Mesothelial cell of epicardium (in vitro differentiated cells): ENCODE data around the gene TRAIP. TPM values are rescaled to one million over a fixed set of nuclear protein-coding genes. Genes with fewer than 3 reads are reported as not detected.
A peak's percentile ranks its signal among the peaks of the same experiment; 100 is the strongest.

Experiments used
- DNase-seq, 2 experiments: peaks; one replicate each; pipeline ENCODE4 v3.0.0; 2021; ENCODE audit warnings: low spot score in 2 of 2; ENCODE audit not compliant: unreplicated experiment in 2 of 2
- H3K27ac Mint-ChIP-seq: 2 replicates; pipeline ENCODE4 v1.8.0; 2021; ENCODE audit warnings: mixed read lengths
- H3K27me3 Mint-ChIP-seq: 2 replicates; pipeline ENCODE4 v1.8.0; 2021; ENCODE audit warnings: low read depth, mixed read lengths
- H3K36me3 Mint-ChIP-seq: 2 replicates; pipeline ENCODE4 v1.8.0; 2021; ENCODE audit warnings: mixed read lengths
- H3K4me1 Mint-ChIP-seq: 2 replicates; pipeline ENCODE4 v1.8.0; 2021; ENCODE audit warnings: mixed read lengths
- H3K4me3 Mint-ChIP-seq: 2 replicates; pipeline ENCODE4 v1.8.0; 2021; ENCODE audit warnings: mild to moderate bottlenecking, moderate library complexity, mixed read lengths
- H3K9me3 Mint-ChIP-seq: 2 replicates; pipeline ENCODE4 v1.8.0; 2021; ENCODE audit warnings: mixed read lengths
- total RNA-seq: library from RNA; stranded (reverse); gene quantifications from 3 replicates; pipeline ENCODE4 v1.2.1, GENCODE V29; 2021
- TF ChIP-seq, protein P1 (sequence below): fragments of 200-600 bp; sonication (generic); IDR thresholded peaks from one replicate; pipeline ENCODE4 v1.5.0; 2021; ENCODE audit warnings: antibody characterized with exemption; ENCODE audit not compliant: unreplicated experiment

Gene TRAIP
- total RNA-seq, 1 donor from 2014 or later = 10.4 TPM

GRCh38 chr3:49867871-49868321 is 11.5 kb upstream of the TRAIP start:
- H3K4me3 Mint-ChIP-seq = no peak overlapping the region
- DNase-seq = peak in 1 of 2 experiments; percentile 62
- no peaks in the 10 kb centered on the region for H3K4me1 Mint-ChIP-seq
- peaks cover 88% of the 10 kb centered on the region for H3K27me3 Mint-ChIP-seq
- H3K36me3 Mint-ChIP-seq = no peaks in the 10 kb centered on the region
- TF ChIP-seq, protein P1, sequence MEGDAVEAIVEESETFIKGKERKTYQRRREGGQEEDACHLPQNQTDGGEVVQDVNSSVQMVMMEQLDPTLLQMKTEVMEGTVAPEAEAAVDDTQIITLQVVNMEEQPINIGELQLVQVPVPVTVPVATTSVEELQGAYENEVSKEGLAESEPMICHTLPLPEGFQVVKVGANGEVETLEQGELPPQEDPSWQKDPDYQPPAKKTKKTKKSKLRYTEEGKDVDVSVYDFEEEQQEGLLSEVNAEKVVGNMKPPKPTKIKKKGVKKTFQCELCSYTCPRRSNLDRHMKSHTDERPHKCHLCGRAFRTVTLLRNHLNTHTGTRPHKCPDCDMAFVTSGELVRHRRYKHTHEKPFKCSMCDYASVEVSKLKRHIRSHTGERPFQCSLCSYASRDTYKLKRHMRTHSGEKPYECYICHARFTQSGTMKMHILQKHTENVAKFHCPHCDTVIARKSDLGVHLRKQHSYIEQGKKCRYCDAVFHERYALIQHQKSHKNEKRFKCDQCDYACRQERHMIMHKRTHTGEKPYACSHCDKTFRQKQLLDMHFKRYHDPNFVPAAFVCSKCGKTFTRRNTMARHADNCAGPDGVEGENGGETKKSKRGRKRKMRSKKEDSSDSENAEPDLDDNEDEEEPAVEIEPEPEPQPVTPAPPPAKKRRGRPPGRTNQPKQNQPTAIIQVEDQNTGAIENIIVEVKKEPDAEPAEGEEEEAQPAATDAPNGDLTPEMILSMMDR = no peak
- H3K27ac Mint-ChIP-seq = no peak overlapping the region
- no peaks in the 10 kb centered on the region for H3K9me3 Mint-ChIP-seq

- H3K4me3 Mint-ChIP-seq = no peak overlapping the region
- DNase-seq = no peak
- peaks cover 91% of the 10 kb centered on the region for H3K27me3 Mint-ChIP-seq
- H3K9me3 Mint-ChIP-seq = no peaks in the 10 kb centered on the region
- H3K4me1 Mint-ChIP-seq = no peaks in the 10 kb centered on the region
- no peaks in the 10 kb centered on the region for H3K36me3 Mint-ChIP-seq
- no peak overlapping the region for H3K27ac Mint-ChIP-seq
- TF ChIP-seq, protein P1 = no peak
Measured at GRCh38 chr3:49867400-49867799, 11.0 kb upstream of the TRAIP start.

- Mint-ChIP-seq H3K36me3 (no peaks in the 10 kb centered on the region), H3K9me3 (no peaks in the 10 kb centered on the region), H3K4me3 (no peak overlapping the region), H3K27ac (no peak overlapping the region), H3K27me3 (peaks cover 78% of the 10 kb centered on the region), H3K4me1 (no peaks in the 10 kb centered on the region)
- TF ChIP-seq, protein P1 = no peak
- no peak for DNase-seq
Measured at GRCh38 chr3:49865198-49865784, 8.9 kb upstream of the TRAIP start.

DNA sequence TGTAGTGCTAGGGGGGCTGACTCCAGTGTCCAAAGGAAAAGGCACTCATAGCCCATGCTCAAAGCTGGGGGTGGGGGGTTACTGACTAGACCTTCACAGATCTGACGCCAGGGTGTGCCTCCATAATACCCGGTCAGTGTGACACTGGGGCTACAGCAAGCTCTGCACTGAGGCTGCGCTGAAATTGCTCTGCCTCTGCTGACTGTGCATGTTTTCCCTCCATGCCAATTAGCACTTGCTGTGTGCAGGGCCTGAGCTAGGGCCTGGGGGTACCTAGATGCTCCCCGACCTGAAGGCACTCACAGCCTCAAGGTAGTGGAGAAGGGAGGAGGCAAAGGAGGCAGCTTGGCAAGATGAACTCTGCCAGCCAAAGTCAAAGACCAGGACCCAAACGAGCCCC is 8.1 kb upstream of the TRAIP start:
- Mint-ChIP-seq H3K27ac (no peak overlapping the region), H3K9me3 (no peaks in the 10 kb centered on the region), H3K27me3 (peaks cover 73% of the 10 kb centered on the region), H3K36me3 (no peaks in the 10 kb centered on the region), H3K4me1 (no peaks in the 10 kb centered on the region), H3K4me3 (no peak overlapping the region)
- no peak for DNase-seq
- TF ChIP-seq, protein P1 = no peak

GRCh38 chr3:49859576-49860305 is 3.4 kb upstream of the TRAIP start:
- H3K4me1 Mint-ChIP-seq = peaks cover 13% of the 10 kb centered on the region
- TF ChIP-seq, protein P1 = no peak
- H3K27ac Mint-ChIP-seq = no peak overlapping the region
- H3K27me3 Mint-ChIP-seq = peaks cover 29% of the 10 kb centered on the region
- H3K4me3 Mint-ChIP-seq = no peak overlapping the region
- no peaks in the 10 kb centered on the region for H3K36me3 Mint-ChIP-seq
- no peaks in the 10 kb centered on the region for H3K9me3 Mint-ChIP-seq
- DNase-seq = no peak
